Gastroesophageal sphincter (tissue), 3 donors: ENCODE measurements around the gene PROZ.

ENCODE experiments used
- CTCF ChIP-seq, 4 experiments: fragments of 200-600 bp in 2 of 4; fragments of 450-650 bp in 2 of 4; sonication (generic) in 1 of 4; IDR thresholded peaks; one replicate each; pipeline ENCODE4 v1.5.1; 2017 to 2019; ENCODE audit warnings: antibody characterized with exemption in 4 of 4, mild to moderate bottlenecking in 2 of 4, moderate library complexity in 2 of 4
- EP300 ChIP-seq: sonication (generic); formaldehyde crosslinking; IDR thresholded peaks from one replicate; pipeline ENCODE4 v1.6.1; 2017; ENCODE audit warnings: antibody characterized with exemption, mild to moderate bottlenecking
- POLR2A ChIP-seq, 2 donors: fragments of 450-650 bp; IDR thresholded peaks; one replicate each; pipeline ENCODE4 v1.6.1; 2017; ENCODE audit warnings: antibody characterized with exemption in 2 of 2, mild to moderate bottlenecking in 2 of 2, moderate library complexity in 1 of 2
- POLR2AphosphoS5 ChIP-seq: sonication (generic); formaldehyde crosslinking; IDR thresholded peaks from one replicate; pipeline ENCODE4 v1.6.1; 2017; ENCODE audit warnings: antibody characterized with exemption

- TF ChIP-seq CTCF (IDR thresholded peaks at IDR 0.05) (no peak), POLR2AphosphoS5 (no peak), EP300 (no peak), POLR2A (IDR thresholded peaks at IDR 0.05) (no peak)
Observed at GRCh38 chr13:113120300-113121182, 37.9 kb upstream of the PROZ start.
